ELR (cell line): ENCODE results near the gene TXN2.
A peak's percentile ranks its signal among the peaks of the same experiment; 100 is the strongest.
"Not testable (repeated sequence)": the region's sequence is repeated elsewhere in the genome, so short reads cannot be mapped to it uniquely, and the experiment has no call there.

Experiments used
- DNase-seq: peaks from one replicate; pipeline ENCODE4 v3.0.0-alpha.2; 2015; ENCODE audit warnings: low read depth

Gene TXN2

DNA sequence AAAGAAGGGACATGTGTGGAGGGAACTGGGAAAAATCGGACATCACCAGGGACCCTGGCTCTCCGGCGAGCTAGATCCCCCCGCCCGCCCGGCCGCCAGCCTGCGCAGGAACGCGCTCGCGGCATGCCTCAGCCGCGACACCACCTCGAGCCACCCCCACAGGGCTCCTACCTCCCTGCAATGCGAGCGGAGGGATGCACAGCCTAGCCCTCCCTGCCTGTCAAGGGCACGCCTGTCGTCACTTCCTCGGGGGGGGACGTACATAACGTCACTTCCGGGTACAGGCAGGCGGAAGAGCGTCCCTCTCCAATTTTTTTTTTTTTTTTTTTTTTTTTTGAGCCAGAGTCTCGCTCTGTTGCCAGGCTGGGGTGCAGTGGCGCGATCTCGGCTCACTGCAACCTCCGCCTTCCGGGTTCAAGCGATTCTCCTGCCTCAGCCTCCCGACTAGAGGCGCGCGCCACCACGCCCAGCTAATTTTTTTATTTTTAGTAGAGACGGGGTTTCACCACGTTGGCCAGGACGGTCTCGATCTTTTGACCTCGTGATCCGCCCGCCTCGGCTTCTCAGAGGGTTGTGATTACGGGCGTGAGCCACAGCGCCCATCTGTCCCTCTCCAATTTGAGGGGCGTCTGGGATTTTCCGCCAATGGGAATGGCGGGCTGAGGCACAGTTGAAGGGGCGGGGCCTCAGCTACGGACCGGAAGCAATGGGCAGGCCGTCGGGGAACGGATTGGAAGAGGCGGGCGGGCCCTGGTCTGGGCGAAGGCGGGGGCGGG is at the start of gene TXN2:
TSS of gene TXN2 (minus strand) at position 248 of the 776 bp plus-strand sequence. CDS start 803 bp downstream, outside the sequence.
- DNase-seq: peak; percentile 98

DNA sequence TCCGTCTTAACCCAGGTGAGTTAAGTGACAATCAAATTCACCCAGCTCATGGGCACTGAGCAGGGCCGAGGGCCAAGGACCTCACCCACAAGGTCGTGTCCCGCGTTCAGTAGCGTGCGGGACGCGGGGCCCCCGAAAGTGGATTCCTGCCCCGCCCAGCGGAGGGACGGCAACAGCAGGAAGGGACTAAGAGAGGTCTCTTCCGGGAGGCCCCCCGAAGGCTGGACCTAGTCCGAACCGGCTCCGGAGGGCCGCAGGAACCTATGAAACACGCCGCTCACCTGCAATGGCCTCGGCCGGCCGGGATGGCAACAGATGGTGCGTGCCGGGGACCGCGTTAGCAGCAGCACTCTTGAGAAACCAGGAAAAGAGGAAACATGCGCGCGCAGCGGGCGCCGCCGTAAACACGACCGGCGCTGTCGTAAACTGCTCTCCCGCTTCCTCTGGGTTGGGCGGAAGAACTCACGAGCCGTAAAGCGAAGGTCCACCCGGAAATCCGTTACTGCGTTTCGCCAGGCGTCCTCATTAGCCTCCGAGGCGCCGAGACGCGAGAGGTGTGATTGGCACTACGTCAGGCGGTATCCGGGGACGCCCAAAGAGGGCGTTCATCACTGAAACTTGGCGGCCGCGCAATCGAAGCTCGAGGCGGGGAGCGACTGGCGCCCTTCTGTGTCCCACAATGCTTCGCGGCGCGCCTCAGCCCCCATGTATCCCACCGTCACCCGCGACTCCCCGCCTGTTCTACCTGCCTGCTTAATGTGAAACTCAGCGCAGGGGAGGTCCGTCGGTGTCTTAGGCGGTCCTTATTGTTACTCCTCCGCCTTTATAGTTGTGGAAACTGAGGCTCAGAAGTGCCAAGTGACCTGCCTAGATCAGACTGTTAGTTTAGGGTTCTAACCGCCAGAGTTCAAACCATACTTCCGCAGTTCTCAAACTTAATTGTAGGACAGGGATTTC is 47.6 kb upstream of the TXN2 start, which contains the start of gene EIF3D:
TSS of gene EIF3D (minus strand) at position 372 of the 957 bp plus-strand sequence. CDS start 3,045 bp downstream, outside the sequence.
- peak; percentile 100 for DNase-seq

DNA sequence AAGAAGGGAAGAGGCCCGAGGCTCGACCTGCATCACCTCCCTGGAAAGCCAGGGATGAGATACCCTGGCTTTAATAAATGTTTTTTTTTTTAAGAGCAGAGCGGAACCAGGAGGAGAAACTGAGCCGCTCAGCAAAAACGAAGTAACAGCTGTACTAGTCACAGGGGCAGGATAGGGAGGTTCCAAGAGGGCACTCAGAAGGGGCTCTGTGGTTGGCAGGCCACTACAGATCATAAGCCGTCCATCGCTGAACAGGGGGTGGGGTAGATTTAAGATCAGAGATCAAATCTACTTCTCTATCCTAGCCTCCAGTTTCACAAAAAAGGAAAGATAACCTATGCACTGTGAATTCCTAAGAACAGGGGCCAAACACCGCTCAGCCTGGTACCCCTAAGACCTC is 46.9 kb upstream of the TXN2 start:
- DNase-seq: peak; percentile 63

DNA sequence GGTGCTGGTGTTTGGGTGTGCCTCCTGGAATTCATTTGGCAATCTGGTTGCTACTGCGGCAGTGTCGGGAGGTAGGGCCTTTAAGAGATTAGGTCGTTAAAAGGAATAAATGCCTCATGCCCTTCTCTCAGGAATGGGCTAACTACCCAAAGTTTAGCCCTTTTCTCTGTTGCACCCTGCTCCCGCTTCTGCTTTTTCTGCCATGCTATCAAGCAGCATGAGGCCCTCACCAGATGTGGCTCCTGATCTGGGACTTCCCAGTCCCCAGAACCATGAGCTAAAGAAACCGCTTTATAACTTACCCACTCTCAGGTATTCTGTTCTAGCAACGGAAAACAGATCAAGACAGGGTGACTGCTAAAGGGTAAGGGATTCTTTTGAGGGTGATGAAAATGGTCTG is 41.2 kb upstream of the TXN2 start:
- no peak for DNase-seq

DNA sequence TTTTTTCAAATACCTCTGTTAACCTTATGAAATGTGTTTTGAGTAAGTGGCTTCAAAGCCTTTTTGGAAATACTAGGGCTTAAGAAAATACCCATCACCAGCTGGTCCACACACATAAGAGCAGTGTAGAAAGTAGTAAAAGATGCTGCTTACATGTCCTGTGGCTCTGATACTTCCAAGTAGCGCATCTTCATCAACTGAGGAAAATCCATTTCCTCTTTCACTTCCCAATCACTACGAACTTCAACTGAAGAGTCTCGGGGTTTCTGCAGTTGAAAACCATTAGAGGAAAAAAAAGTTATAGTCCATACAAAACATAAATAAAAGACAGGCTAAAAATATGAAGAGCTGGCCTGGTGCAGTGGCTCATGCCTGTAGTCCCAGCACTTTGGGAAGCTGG is 39.0 kb upstream of the TXN2 start:
- DNase-seq: no peak

DNA sequence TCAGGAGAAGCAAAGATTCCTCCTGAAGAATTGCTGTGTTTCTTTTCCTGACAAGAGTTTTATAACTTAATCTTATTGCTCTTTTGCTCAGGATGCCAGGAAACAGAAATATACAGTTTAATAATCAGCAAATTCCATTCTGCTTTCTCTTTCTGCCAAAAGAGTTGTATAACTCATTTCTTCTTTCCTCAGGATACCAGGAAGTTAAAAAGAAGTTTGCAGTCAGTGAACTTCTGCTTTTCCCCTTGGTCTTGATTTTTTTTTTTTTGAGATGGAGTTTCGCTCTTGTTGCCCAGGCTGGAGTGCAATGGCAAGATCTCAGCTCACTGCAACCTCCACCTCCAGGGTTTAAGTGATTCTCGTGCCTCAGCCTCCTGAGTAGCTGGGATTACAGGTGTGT is 38.5 kb upstream of the TXN2 start:
- DNase-seq: not testable (repeated sequence)

GRCh38 chr22:36514766-36515165 is 33.3 kb upstream of the TXN2 start:
- no peak for DNase-seq

DNA sequence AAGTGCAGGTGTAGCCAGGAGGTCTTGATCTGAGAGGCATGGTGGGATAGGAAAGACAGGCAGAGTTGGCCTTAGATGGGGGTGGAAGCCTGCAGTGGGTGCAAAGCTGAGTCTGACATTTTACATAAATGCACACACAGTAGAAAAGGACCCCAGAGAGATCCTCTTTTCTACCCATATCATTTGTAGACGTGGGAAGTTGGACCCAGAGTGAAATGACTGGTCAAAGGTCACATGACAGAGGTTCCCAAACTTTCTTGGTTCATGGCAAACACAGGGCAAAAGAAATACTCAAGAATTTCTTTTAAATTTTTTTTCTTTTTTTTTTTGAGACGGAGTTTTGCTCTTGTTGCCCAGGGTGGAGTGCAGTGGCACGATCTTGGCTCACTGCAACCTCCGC is 31.6 kb upstream of the TXN2 start:
- DNase-seq: no peak

DNA sequence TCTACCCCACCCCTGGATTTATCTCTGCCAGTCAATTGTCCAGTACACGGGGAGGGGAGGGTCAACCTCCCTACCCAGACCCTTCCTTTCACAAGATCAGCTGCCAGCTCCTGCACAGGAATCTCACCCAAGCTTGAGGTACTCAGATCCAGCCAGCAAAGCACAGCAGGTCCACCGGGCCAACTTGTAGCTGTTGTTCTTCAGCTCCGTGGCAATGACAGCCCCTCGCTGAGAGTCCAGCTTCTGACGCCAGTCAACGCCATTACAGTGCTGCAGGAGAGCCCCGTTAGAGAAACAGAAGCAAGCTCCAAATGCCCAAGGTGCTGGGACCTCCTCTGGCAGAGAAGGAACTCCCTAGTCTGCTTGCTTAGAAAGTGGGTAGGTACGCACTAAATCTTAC is 30.9 kb upstream of the TXN2 start:
- DNase-seq: no peak

DNA sequence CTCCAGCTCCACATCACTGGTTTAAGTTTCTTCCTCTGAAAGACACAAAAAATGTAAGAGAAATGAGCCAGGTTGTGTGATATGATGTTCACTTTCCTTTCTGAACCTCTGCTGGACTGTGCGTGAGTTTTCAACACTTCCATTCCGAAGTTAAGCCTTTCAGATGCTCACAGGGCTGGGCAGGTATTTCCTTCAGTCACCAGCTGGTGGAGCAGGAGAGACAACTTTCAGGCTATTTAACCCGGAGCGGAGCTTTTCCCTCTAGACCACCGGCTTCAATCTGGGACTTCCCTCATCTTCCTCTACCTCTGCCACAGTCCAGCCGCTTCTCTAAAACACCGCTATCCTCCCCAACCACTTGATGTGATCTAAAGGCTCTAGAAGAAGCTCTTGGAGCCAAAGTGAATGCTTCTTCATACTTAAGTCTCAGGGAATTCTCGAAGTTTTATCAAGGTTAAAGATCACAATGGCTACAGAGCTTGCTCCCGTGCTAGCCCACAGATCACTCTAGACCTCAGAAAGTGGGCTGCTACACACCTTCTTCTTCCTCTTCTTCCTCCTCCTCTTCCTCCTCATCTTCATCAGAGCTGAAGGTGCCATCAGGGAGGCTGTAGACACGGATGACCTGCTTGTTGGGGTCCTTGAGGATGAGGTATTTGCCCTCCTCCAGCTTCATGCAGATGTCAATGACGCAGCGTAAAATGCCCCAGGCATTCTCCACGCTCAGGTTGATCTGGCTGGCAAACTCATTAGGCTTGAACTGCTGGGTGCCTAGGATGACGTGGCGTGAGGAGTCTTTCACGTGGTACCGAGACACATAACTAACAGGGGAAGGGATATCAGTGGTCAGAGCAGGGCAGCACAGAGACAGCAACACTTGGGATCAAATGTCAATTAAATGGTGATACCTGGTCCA is 29.8 kb upstream of the TXN2 start:
- DNase-seq: peak; percentile 72

DNA sequence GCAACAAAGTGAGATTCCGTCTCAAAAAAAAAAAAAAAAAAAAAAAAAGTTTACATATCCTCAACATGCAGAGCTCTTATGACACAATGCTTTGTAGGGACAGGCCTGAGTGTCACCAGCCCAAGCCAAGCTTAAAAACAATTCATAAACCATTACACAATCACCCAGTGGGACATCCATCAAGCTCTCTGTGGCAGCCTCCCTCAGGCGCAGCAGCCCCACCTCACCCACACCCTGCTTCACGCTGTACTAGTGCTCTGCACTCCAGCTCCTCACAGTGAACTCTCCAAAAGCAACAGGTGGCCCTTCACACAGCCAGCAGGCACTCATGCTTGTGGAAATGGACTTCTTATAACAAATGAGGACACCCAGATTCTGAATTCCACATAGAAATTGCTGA is 28.9 kb upstream of the TXN2 start:
- no peak for DNase-seq

- no peak for DNase-seq
Measured at GRCh38 chr22:36507518-36508010, 26.1 kb upstream of the TXN2 start.

- DNase-seq: peak; percentile 83
Measured at GRCh38 chr22:36506637-36507517, 25.4 kb upstream of the TXN2 start, which contains the start of gene FOXRED2. TSS of gene FOXRED2 (minus strand) at chr22:36507040. CDS start at chr22:36506422, 618 bp downstream.

GRCh38 chr22:36505998-36506635 is 24.7 kb upstream of the TXN2 start:
- no peak for DNase-seq

GRCh38 chr22:36497910-36498665 is 16.6 kb upstream of the TXN2 start:
- DNase-seq: peak; percentile 30

DNA sequence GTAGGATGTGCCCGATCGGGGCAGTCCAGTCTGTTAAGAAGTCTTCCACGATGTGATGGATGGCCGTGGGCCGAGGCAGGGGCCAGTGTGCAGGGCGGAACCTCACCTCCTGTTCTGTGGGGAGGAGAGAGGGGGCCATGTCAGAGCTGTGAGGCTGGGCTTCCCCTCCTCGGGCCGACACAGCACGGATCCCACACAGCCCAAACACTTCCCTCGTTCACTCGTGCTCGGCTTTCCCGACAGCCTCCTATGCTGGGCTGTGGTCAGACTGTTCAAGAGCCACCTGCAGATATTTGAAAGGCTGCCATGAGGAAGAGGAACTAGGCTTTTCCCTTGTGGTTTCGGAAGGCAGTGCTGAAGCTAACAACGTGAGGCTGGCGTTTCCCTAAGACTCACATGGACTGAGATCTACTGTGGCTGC is 12.3 kb upstream of the TXN2 start:
- no peak for DNase-seq

- no peak for DNase-seq
Measured at GRCh38 chr22:36492109-36492508, 10.7 kb upstream of the TXN2 start.

- no peak for DNase-seq
Measured at GRCh38 chr22:36491155-36491554, 9.7 kb upstream of the TXN2 start.
